T-helper 2 cell treated with Interferon-gamma antibody and Interleukin-4, amounts not matched to agents 100 ng/mL and 5 ng/mL, for 36 hours (primary cell): Measurements from ENCODE around the gene ANKS1A. TPM values are rescaled to one million over a fixed set of nuclear protein-coding genes. Genes with fewer than 3 reads are reported as not detected.

Experiments used
- intact Hi-C: fragments of 100-400 bp; cut with micrococcal nuclease; formaldehyde crosslinking; loops from one replicate; pipeline ENCODE4 v1.15.1; 2023
- total RNA-seq: library from RNA; stranded (reverse); gene quantifications from 2 replicates; pipeline ENCODE4 v1.2.3, GENCODE V29; 2022

The ANKS1A gene
- total RNA-seq, 1 donor from 2014 or later, result 6.8 TPM

DNA sequence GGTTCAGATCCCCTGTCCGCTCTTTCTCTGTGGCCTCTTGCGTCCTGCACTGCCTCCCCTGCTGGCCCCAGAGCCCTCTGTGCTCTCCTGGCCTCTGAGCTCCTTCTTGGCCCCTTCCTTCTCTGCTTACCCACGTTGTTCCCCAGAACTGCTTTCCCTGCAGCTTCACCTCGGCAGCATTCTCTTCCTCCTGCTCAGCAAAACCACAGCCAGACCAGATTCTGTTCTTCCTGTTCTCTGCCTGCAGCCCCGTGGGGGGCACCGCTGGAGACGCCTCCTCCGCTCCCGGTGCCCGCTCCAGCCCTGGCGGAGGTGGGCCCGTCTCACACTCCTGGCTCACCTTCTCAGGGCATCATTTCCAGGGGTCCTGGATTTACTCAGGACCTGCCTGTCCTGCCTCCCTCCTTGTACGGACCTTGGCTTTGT lies 192.4 kb downstream of the ANKS1A start:
- intact Hi-C loops, result no loop called here

DNA sequence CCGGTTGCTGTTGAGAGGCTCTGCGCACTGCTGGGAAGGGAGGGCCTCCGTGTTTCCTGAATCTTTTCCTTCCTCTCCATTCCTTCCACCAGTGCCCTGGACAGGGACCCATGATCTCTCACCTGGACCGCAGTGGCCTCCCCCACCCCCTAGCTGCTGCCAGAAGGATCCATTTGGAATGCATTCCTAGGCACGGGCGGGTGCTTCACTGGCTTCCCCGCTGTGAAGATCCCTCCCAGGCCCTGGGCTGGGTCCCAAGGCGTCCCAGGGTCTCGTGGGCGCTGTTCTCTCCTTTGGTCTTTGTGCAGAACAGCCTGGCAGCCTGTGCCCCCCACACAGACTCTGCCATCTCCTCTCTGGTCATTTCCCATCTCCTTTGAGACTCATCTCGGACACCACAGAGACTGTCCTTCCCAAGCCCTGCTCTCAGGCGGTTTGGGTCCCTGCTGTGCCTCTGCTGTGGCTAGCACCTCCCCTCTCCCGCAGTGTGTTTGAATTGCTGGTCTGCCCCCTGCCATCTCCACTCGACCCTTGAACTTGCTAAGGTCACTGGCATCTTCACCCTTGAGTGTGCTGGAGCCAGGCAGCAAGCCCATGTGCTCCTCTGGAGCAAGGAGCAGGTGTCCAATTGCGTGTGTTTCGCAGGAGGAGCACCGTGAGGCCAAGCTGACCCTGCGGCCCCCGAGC lies 193.1 kb downstream of the ANKS1A start:
- intact Hi-C loops, result no loop called here

DNA sequence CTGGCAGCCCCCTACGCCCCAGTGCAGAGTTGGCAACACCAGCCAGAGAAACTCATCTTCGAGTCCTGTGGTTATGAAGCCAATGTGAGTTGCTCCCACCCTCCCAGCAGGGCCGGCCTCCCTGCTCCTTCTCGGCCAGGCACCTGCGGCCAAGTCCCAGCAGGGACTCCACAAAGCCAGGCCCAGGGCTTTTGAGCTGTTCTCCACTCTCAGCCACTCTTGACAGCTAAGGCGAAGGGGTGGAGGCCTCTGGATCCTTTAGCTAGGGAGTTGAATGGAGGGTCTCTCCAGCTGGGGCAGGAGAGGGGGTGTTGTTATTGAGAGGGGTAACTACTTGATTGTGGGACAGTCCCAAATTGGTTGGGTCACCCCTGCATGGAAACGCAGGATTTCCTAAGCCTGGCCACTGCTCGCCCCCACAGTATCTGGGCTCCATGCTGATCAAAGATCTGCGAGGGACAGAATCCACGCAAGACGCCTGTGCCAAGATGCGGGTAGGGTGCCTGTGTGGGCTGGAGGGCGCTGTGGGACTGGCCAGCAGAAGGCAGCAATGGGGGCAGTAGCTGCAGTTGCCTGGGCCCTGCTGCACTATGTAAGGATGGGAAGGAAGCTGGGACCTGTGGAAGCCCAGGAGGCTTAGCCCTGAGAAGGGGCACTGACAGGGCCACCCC lies 193.8 kb downstream of the ANKS1A start:
- intact Hi-C loops, result no loop called here

DNA sequence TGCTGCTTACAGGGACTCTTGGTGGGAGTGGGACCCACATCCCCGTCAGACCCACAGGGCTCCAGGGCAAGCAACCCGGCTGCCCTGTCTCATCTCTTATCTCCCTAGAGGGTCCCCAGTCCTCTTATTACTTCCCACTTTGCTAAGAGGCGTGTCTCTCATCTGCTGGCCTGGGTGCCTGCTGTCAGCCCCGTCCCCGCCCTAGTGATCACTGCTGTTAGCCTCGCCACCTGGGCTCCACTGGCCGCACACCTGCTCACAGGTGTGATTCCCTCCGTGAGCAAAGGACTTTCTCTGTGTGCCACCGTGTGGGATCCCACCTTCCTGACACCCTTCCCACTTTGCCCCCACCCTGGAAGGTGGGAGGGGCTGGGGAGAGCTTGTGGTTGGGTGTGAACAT lies 194.5 kb downstream of the ANKS1A start:
- intact Hi-C loops, result no loop called here

DNA sequence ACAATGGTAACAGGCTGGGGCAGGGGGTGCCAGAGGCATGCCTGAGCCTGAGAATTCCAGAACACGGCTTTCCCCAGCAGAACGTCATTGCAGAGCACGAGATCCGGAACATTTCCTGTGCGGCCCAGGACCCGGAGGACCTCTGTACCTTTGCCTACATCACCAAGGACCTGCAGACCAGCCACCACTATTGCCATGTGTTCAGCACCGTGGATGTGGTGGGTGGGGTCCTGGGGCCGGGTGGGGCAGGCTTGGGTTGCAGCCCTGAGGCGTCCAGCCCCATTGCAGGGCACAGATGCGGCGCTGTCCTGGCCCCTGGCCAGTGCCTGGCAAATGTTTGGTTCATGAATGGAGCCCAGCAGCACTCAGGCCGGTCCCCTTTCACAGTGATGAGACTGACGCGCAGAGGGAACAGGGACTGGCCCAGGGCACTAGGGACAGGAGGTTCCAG lies 195.0 kb downstream of the ANKS1A start:
- intact Hi-C loops, result no loop called here

DNA sequence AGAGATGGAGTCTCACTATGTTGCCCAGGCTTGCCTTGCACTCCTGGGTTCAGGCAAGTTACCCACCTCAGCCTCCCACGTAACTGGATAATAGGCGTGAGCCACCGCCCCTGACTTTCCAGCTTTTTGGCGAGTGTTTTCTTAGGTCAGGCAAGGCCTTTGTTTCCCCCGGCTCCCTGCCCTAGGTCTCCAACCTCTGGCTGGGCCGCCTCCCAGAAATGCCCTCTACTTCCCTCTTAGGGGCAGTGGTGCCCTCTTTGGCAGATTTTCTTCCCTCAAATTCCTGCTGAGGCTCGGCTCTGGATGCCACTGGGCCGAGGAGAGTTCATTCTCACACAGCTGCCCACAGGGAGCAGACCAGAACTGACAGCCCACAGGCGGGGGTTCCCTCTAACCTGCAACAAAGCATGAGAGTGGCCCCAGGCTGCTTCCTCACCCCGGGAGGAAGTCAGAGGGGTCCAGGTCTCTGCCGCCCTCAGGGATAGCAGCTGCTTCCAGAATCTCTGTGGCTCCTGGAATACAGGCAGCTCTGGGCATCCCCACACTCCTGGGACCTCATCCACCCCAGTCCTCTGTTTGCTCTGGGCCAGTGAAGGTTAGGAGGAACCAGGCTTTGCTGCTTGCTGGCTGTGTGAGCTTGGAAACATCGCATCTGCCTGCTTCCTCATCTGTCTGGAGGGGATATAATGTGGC lies 195.6 kb downstream of the ANKS1A start:
- intact Hi-C loops, result no loop called here

DNA sequence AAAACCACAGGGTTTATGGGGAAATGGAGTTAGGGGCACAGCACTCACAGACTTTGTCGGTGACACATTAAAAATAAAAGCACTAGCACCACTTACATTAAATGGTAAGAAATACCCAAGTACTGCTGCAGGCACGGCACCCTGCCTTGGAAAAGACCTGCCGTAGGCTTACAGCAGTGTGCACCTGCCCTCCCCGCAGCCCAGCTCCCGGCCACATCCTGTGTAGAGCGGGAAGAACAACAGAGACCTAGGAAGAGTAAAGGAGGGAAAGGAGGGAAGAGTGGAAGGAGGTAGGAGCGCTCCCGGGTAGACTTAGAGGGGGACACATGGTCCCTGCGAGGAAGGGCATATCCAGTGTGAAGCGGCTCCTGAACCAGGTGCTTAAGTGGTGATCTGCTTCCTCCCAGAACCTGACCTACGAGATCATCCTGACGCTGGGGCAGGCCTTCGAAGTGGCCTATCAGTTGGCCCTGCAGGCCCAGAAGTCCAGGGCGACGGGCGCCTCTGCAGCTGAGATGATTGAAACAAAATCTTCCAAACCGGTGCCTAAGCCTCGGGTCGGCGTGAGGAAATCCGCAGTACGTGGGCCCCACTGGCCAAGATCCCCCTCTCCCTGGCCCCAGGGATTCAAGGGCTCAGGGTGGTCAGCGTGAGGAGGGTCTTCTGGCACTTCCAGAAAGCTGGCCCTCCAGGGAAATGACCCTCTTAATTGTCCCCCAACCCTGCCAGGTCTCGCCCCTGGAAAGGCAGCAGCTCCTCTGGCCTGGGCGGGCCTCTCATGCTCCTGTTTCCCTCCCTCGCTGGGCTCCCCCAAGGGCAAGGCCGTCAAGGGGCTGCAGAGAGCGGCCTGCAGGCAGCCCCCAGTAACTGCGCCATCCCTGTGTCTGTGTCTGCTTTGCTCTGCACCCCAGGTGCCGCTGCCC lies 196.6 kb downstream of the ANKS1A start:
- intact Hi-C loops, result no loop called here

DNA sequence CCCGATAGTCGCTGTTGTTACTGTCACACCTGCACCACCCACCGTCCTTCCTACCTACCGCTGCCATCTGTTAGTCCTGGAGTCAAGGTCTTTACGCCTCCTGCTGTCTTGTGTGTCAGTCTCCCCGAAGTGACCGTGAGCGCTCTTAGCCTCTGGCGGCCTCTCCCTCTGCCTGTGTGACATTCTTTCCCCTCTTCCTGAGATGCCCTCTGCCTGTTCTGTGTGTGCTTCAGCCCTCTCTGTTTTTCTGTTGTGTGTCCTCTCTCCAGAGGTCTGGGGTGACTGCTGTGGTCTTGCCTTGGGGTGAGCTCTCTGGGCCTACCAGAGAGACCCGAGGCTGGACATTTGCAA lies 197.2 kb downstream of the ANKS1A start:
- intact Hi-C loops, result no loop called here

DNA sequence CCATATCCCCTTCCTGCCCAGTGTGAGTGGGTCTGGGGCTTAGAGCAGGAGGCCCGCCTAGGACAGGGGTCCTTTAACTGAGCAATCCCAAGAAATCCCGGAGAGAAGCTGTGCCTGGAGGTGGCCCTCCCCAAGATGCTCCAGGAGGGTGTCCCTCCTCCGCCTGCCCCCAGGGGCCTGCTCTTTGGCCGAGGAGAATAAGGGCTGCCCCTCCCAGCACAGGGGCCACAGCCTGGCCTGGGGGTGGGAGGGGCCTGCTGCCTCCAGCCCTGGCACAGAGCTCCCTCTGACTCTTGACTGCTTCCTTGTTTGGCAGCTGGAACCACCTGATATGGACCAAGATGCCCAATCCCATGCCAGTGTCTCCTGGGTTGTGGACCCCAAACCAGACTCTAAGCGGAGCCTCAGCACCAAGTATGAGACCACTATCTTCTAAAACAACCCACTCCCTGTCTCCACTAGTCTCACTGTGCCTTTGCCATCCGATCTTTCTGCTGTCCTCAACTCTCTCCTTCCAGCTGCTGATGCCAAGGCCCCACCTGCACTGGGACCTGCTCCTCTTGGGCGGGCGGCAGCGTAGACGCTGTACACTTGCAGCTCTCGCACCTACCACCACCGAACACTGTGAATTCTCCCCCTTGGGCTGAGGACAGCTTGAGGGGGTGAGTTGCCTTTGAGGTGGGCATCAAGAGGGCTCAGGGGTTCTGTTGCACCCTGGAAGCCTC lies 197.7 kb downstream of the ANKS1A start:
- intact Hi-C loops, result no loop called here

DNA sequence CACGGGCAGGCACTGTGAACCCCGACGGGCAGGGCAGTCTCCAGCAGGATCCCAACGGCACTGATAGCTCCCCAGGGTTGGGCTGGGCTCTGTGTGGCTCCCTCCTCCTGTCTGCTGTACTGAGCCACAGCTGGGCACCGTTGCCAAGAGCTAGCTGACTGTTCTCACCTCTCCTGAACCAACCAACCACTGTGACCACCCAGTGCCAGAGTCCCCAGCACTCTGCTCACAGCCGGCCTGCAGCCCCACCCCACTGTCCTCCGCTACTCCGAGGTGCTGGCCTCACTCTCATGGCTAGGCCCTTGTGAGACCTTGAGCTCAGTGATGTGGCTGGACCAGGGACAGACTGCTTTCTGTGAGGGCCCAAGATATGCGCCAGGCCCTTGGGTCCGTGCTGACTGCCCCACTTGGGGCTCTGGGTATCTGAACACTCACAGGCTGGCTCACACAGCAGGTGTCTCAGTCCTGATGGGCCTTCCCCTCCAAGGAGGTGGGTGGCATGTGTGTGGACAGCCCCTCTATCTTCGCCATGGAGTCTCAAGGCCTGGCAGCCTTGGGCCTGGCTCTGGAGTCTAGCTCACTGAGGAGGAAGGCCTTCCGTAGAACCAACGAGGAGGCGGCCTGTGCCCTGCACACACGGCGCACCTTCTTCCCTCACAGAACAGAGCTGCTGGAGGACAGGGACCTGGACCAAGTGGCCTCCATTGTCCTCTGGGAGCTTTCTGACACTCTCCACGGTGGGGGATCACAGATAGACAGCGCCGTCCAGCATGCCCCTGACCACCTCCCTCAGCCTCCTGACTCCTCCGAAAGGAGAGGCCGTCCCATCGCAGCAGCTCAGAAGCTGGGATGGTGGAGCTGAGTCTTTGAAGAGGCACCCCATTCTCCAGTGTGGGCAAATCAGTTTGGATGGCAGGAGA lies 198.6 kb downstream of the ANKS1A start:
- intact Hi-C loops, result no loop called here

DNA sequence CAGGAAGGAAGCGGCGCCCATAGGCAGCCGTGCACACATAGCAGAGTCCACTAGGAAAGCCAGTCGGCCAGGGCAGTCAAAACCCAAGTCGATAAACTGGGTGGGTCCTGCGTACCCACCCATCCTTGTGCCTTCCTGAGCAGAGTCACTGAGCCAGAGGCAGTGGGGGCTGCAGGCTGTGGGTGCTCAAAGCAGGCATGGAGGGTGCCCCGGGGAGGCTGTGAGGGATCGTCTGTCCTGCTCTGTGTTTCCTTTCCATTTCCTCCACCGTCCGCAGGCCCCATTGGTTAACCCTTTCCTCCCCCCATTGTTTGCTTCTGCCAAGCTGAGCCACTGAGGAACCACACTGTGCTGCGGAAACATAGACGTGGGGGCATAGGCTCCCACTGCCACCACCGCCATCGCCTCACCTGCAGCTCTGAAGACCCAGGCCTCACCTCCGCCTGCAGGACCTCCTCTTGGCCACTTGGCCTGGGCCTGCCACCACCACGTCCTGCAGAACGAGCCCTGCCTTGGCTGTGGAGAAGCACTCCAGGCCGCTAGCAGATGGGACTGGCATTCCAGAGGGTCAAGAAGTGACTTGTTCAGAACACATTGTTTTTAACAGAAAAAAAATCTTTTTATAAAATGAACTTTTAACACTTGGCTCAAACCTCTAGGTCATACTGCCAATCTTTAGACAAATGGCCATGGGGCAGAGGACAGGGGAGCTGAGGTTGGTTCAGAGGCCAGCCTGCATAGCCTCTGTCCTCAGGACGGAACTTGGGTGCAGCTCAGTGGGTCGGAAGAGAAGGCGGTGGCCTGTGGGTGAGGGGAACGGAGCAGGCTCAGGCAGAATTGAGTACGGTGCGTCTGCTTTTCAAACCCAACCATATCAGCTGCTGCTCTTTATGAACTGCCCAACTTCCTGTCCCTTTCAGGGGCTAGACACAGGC lies 199.5 kb downstream of the ANKS1A start:
- intact Hi-C loops, result no loop called here

DNA sequence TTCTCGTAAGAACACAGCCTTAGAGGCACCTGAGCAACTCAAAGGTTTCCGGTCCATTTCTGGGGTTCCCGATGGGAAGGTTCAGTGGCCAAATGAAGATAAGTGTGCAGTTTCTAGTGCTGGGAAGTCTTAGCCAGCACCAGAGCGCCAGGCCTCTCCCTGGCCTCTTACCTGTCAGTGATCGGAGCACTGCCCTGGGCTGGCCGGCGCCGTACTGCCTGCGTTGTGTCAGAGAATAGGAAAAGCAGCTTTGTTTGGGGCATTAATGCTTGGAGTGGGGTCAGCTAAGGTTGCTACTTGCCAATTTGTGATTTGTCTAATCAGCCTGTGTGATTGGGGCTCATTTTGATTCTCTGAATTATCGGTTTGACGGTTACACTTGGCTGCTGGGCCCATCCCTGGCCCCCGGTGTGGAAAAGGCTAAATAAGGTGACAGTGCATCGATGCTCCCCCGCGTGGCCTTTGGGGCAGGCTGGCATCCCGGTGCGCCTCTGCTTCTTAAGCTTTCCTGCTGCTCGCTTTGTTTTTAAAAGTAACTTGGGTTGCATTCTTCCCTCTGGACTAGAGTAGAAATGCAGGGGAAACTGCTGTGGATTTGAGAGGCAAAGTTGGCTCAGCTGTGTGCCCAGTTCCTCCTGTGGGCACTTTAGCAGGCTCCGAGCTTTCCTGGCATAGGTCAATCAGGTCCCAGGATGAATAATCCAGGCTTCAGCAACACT lies 200.3 kb downstream of the ANKS1A start:
- intact Hi-C loops, result no loop called here

DNA sequence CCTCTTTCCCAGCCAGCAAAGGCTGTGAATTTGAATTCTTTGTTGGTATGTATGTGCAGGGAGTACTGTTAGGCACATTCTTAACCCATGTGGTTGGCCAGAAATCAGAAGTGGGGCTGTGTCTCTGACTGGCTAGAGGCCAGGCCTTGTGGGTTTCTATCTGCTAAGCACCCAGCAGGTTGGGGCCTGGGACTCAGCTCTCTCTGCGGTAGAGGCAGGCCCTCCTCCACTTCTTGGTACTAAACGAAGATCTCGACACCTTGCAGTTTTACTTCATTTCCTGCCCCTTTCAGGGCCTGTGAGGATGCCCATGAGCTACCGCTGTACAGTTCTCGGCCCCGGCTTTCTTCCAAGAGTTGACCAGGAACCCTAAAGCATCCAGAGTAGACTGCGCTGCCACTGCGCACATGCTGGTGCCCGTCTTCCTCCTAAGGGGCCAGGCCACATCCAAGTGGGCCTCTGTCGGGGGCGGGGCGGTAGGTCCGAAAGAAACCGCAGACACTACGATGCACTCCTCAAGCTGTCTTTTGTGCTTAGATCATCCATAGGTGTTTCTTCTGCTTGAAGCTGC lies 201.0 kb downstream of the ANKS1A start:
- intact Hi-C loops, result no loop called here

DNA sequence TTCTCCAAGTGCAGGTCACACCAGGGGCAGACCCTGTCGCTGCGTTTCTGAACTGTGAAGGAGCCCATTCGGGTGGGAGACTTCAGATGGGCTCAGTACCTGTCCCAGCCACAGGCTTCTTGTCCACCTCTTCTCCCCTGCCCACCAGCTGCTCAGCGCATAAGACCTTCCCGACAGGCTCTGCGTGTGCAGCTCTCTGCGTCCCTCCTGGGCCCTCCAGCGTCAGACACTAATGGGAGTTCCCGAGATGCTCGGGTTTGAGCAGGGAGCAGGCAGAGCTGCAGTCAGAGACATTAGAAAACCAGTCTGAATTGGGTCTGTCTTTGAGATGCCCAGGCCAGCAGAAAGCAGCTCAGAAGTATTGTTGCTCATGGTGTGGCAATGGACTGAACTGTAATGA lies 201.7 kb downstream of the ANKS1A start:
- intact Hi-C loops, result no loop called here

DNA sequence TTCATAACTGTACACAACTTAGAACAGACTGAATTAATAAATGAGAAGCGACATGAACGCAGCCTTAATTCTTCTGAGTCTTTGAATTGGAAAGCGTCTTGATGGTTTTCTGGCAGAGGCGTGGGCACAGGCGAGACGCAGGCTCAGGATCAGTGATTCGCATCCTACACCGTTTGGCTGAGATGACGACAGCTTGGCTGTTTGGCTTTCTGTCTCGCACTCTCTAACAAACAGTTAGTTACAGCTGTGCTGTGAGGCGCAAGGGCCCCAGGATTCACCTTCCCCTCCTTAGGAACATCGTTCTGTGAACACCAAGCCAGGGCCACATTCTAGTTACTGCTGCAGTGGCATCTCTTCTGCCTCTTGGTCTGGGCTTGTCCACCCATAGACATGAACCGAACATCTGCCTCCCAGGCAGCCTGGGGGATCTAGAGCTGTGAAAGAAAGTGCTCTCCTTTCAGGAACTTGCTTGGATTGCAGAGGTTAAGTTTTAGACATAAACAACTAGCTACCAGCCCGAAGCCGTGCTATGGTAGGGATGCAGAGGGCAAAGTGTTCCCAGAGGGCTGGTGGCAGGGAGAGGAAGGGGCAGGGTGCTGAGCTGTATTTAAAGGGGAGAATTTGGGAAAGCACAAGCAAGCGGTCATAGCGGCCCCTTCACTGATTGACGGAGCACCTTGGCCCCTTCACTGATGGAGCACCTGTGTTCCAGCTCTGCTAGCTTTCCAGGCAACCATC lies 202.5 kb downstream of the ANKS1A start:
- intact Hi-C loops, result no loop called here

DNA sequence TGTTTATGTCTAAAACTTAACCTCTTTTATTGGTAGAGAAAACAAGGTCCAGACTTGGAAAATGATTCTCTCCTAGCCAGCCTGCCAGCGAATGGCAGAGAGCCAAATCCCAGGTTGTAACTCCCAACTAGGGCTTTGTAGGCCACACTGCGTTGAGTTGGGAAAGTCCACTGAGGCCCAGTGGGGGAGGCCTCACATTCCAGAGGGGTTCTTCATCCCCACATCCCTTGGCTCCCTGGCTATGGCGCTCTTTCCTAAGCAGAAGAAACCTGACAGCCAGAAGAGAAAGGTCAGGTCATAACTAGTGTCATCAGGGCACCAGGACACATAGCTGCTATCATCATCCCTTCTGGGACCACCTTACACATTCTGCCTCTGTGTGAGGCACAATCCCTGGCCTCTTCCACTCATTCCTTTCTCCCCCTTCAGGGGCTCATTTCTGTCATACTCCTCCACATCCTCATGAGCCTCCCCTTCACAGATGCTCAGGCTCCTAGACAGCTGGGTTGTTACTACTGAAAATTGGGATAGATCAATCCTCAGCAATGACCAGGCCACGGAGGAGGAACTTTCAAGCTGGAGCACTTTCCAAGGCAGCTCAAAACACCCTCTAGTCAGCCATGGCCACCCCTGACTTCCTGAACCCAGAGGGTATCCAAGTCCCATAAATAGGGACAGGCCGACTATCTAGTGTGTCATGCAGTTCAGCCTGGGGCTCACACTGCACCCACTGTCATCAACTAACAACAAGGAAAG lies 203.5 kb downstream of the ANKS1A start:
- intact Hi-C loops, result no loop called here
